T-helper 2 cell (primary cell): ENCODE data around the gene AK9.
A peak's percentile ranks its signal among the peaks of the same experiment; 100 is the strongest.
"Not testable (repeated sequence)": the region's sequence is repeated elsewhere in the genome, so short reads cannot be mapped to it uniquely, and the experiment has no call there.

Experiments used
- DNase-seq, 5 experiments: peaks; one replicate each; pipeline versions ENCODE4 v3.0.0 to v3.0.0-alpha.2; 2012 to 2022

The AK9 gene

GRCh38 chr6:109695468-109695867 lies 4.5 kb upstream of the AK9 start:
- DNase-seq = peak in 1 of 5 experiments; percentile 61

- no peak for DNase-seq
Measured at GRCh38 chr6:109693111-109693510, 2.1 kb upstream of the AK9 start.

GRCh38 chr6:109690373-109690736 lies 647 bp downstream of the AK9 start:
- DNase-seq = peak; percentile 30 to 53 (median 51)

- DNase-seq = no peak
Measured at GRCh38 chr6:109687271-109687761, 3.7 kb downstream of the AK9 start.

- DNase-seq = no peak
Measured at GRCh38 chr6:109686566-109687265, 4.3 kb downstream of the AK9 start.

GRCh38 chr6:109678661-109679505 lies 12.1 kb downstream of the AK9 start:
- not testable (repeated sequence) for DNase-seq

GRCh38 chr6:109678240-109678639 lies 12.8 kb downstream of the AK9 start:
- no peak for DNase-seq

GRCh38 chr6:109676724-109677123 lies 14.3 kb downstream of the AK9 start:
- no peak for DNase-seq

- no peak for DNase-seq
Measured at GRCh38 chr6:109672839-109673238, 18.2 kb downstream of the AK9 start.

- no peak for DNase-seq
Measured at GRCh38 chr6:109672175-109672574, 18.8 kb downstream of the AK9 start.

- no peak for DNase-seq
Measured at GRCh38 chr6:109671733-109672132, 19.3 kb downstream of the AK9 start.

GRCh38 chr6:109669811-109670210 lies 21.2 kb downstream of the AK9 start:
- no peak for DNase-seq

- DNase-seq = no peak
Measured at GRCh38 chr6:109662192-109662591, 28.8 kb downstream of the AK9 start.

- peak in 1 of 5 experiments; percentile 16 for DNase-seq
Measured at GRCh38 chr6:109660526-109661320, 30.3 kb downstream of the AK9 start.

- no peak for DNase-seq
Measured at GRCh38 chr6:109655761-109656262, 35.2 kb downstream of the AK9 start.

- DNase-seq = no peak
Measured at GRCh38 chr6:109653264-109653663, 37.7 kb downstream of the AK9 start.

- DNase-seq = no peak
Measured at GRCh38 chr6:109644131-109644530, 46.9 kb downstream of the AK9 start.

- DNase-seq = no peak
Measured at GRCh38 chr6:109632405-109632804, 58.6 kb downstream of the AK9 start.

- DNase-seq = no peak
Measured at GRCh38 chr6:109631403-109631802, 59.6 kb downstream of the AK9 start.

- peak in 1 of 5 experiments; percentile 12 for DNase-seq
Measured at GRCh38 chr6:109628158-109629000, 62.6 kb downstream of the AK9 start.

GRCh38 chr6:109626311-109626710 lies 64.7 kb downstream of the AK9 start:
- no peak for DNase-seq

- no peak for DNase-seq
Measured at GRCh38 chr6:109625199-109625598, 65.8 kb downstream of the AK9 start.
